ENCODE data around the gene METRN.
"Not testable (repeated sequence)": the region's sequence is repeated elsewhere in the genome, so short reads cannot be mapped to it uniquely, and the experiment has no call there.

METRN gene

GRCh38 chr16:711548-712320, 3.2 kb upstream of the METRN start:
- H2AFZ ChIP-seq (ENCODE audit: low read length), result no peak overlapping the region
- peaks cover 46% of the 10 kb centered on the region for H3K27me3 ChIP-seq (replicated peaks; ENCODE audit: insufficient read depth, low read length)
- H3K4me2 ChIP-seq (ENCODE audit: low read depth, low read length), result no peak overlapping the region
- no peak overlapping the region for H3K9ac ChIP-seq (ENCODE audit: low read length)
- no peaks in the 10 kb centered on the region for H3K36me3 ChIP-seq (replicated peaks; ENCODE audit: insufficient read depth, low read length)
- no peaks in the 10 kb centered on the region for H3F3A ChIP-seq (ENCODE audit: insufficient read depth, low read length)
- peaks cover 7% of the 10 kb centered on the region; the same call in 1 of the 2 replicates for H3K4me1 ChIP-seq (ENCODE audit: low read length)
- no peak overlapping the region for H3K4me3 ChIP-seq (ENCODE audit: low read length)
- peak; percentile 77 for TF ChIP-seq CTCF (IDR thresholded peaks at IDR 0.05; ENCODE audit: low read length)
- TF ChIP-seq EZH2phosphoT487 (IDR thresholded peaks at IDR 0.05; ENCODE audit: low read length), result no peak
- TF ChIP-seq EZH2 (optimal IDR thresholded peaks at IDR 0.05; ENCODE audit: low read depth, low read length), result no peak
- H3K27ac ChIP-seq (ENCODE audit: low read length), result no peak overlapping the region
- DNase-seq, result peak; percentile 63
- no peaks in the 10 kb centered on the region for H3K9me3 ChIP-seq (replicated peaks; ENCODE audit: insufficient read depth, low read length)
- H4K20me1 ChIP-seq (ENCODE audit: insufficient read depth, low read length), result no peaks in the 10 kb centered on the region
- H3K9me2 ChIP-seq (replicated peaks; ENCODE audit: insufficient read depth, low read length), result no peaks in the 10 kb centered on the region
- H3K79me2 ChIP-seq (ENCODE audit: low read length), result no peaks in the 10 kb centered on the region

GRCh38 chr16:712740-713250, 2.1 kb upstream of the METRN start:
- peak; percentile 42 for DNase-seq

GRCh38 chr16:714079-714478, 839 bp upstream of the METRN start:
- Histone ChIP-seq H3K36me3 (replicated peaks; ENCODE audit: insufficient read depth, low read length) (no peaks in the 10 kb centered on the region), H3K27ac (ENCODE audit: low read length) (no peak overlapping the region), H3K9me3 (replicated peaks; ENCODE audit: insufficient read depth, low read length) (no peaks in the 10 kb centered on the region), H4K20me1 (ENCODE audit: insufficient read depth, low read length) (no peaks in the 10 kb centered on the region), H3K4me1 (ENCODE audit: low read length) (peaks cover 7% of the 10 kb centered on the region; the same call in 1 of the 2 replicates), H3K9me2 (replicated peaks; ENCODE audit: insufficient read depth, low read length) (no peaks in the 10 kb centered on the region), H3K9ac (ENCODE audit: low read length) (no peak overlapping the region), H3K79me2 (ENCODE audit: low read length) (no peaks in the 10 kb centered on the region), H3F3A (ENCODE audit: insufficient read depth, low read length) (no peaks in the 10 kb centered on the region), H3K4me2 (ENCODE audit: low read depth, low read length) (no peak overlapping the region), H2AFZ (ENCODE audit: low read length) (no peak overlapping the region), H3K4me3 (ENCODE audit: low read length) (no peak overlapping the region), H3K27me3 (replicated peaks; ENCODE audit: insufficient read depth, low read length) (peaks cover 49% of the 10 kb centered on the region)
- DNase-seq, result no peak
- TF ChIP-seq CTCF (IDR thresholded peaks at IDR 0.05; ENCODE audit: low read length) (no peak), EZH2 (optimal IDR thresholded peaks at IDR 0.05; ENCODE audit: low read depth, low read length) (no peak), EZH2phosphoT487 (IDR thresholded peaks at IDR 0.05; ENCODE audit: low read length) (no peak)

More at GRCh38 chr16:712740-713250, 2.1 kb upstream of the METRN start:
- not testable (repeated sequence) for H4K20me1 ChIP-seq (ENCODE audit: insufficient read depth, low read length); H3K36me3 ChIP-seq (replicated peaks; ENCODE audit: insufficient read depth, low read length); H3K27ac ChIP-seq (ENCODE audit: low read length); H3K4me3 ChIP-seq (ENCODE audit: low read length); H3F3A ChIP-seq (ENCODE audit: insufficient read depth, low read length); H3K4me2 ChIP-seq (ENCODE audit: low read depth, low read length); H3K4me1 ChIP-seq (ENCODE audit: low read length); H3K9me3 ChIP-seq (replicated peaks; ENCODE audit: insufficient read depth, low read length); H3K79me2 ChIP-seq (ENCODE audit: low read length); H3K9ac ChIP-seq (ENCODE audit: low read length); H3K9me2 ChIP-seq (replicated peaks; ENCODE audit: insufficient read depth, low read length); H2AFZ ChIP-seq (ENCODE audit: low read length)
- H3K27me3 ChIP-seq (replicated peaks; ENCODE audit: insufficient read depth, low read length), result peaks cover 51% of the 10 kb centered on the region
- peak; percentile 30 for TF ChIP-seq CTCF (IDR thresholded peaks at IDR 0.05; ENCODE audit: low read length)

All from MM.1S (cell line).